ENCODE data around the gene SLC37A4.

DNA sequence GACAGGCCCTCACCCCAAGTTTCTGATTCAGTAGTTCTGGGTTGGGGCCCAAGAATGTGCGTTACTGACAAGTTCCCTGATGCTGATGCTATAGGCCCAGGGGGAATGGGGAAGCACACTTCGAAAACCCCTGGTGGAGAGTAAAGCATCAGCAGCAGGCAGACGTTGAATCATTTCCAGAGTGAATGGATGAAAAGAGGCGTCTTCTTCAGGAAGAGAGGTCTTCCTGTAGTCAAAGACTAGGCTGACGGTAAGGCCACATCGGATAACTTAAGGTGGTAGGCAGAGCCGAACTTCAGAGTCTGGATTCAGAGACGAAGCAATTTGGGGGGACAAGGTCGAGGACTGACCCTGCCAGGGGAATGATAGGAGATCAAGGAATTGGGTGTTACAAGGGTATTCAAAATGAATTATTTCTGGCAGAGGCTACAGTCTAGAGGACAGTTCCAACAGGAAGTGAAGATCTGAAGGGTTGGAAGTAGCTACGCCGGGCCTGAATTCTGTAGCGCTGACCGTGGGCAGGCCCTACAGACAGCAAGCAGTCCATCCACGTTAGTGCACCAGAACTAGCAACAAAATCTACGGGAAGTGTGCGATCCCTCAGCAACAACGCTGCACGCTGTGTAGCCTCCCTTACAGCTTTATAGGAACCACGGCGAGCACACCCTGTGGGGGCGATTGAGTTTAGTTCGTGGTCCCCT lies 33.6 kb downstream of the SLC37A4 start:
- no peak for TF ChIP-seq SPI1 (IDR thresholded peaks at IDR 0.05; ENCODE audit: low read depth, low read length)
- no peak for TF ChIP-seq POLR2A (IDR thresholded peaks at IDR 0.05; ENCODE audit: low read depth, low read length)
